Measurements from ENCODE around the gene ATG16L1.
"Not testable (repeated sequence)": the region's sequence is repeated elsewhere in the genome, so short reads cannot be mapped to it uniquely, and the experiment has no call there.

Gene ATG16L1

DNA sequence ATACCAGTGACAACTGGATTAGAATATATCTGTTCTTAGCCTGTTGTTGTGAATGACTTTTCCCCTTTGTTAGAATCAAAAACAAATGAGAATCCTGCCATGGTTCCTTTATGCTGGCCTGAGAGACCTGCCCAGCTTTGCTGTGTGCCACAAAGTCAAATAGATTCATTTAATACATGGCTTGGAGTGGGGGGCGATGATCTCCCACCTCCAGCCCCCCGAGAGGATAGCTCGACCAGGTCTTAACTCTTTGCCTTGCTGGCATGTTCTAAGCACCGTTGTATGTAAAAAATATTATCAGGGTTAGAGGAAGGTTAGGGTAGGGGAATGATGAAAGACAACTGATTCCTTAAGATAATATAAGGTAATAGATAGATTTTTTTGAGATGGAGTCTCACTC is 80.7 kb downstream of the ATG16L1 start:
- DNase-seq (ENCODE audit: low read depth): no peak

DNA sequence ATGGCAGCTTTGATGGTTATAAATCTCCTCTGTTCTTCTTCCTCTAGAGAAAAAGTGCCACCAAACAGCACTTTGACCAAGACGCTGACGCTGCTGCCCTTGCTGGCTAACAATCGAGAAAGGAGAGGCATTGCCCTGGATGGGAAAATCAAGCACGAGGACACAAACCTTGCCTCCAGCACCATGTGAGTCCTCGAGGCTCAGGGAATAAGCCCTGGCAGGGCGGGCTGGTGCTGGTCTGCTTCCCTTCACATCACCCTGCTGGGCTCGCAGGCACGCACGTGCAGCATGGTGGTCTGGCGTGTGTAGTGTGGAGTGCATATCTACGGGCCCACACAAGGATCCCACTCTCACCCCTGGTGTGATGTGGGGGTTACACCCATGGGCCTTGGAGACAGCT is 83.4 kb downstream of the ATG16L1 start:
- no peak for DNase-seq (ENCODE audit: low read depth)

DNA sequence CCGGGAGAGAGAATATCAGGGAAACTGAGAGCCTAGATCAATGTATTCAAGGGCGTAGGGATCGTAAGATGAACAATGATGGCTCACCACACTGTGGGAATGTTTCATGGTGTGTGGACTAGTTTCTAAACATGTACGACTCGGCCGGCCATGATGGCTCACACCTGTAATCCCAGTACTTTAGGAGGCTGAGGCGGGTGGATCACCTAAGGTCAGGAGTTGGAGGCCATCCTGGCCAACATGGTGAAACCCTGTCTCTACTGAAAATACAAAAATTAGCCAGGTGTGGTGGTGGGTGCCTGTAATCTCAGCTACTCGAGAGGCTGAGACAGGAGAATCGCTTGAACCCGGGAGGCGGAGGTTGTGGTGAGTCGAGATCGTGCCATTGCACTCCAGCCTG is 84.6 kb downstream of the ATG16L1 start:
- DNase-seq (ENCODE audit: low read depth): not testable (repeated sequence)

DNA sequence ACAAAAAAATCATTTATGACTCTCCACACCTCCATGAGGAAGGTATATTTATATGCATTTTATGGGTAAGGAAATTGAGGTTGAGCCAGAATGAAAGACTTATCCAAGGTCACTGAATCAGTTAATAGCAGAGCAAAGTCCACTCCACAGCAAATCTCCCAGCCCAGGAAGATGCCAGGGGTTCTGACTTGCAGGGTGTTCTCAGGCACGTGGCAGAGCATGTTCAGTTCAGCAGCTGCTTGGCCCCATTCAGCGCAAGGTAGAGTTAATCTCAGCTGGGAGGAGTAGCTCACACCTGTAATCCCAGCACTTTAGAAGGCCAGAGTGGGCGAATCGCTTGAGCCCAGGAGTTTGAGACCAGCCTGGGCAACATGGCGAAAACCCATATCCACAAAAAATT is 85.1 kb downstream of the ATG16L1 start:
- DNase-seq (ENCODE audit: low read depth): no peak

DNA sequence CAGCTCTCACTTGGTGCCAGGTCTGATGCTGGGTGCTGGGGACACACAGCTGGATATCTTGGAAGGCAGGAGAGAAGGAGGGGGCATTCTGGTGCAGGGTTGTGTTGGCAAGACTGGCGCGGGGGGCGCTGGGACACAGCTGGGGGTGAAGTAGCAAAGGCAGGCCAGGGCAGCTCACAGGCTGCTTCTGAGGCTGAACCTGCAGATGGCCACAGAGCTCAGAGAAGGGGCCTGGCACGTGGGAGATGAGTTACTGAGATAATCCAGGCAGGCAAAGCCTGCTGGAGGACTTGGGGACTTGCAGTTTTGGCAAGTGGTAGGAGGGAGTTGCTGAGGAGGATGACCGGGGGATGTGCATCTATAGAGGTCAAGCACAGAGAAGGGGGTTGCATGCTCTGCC is 86.6 kb downstream of the ATG16L1 start:
- no peak for DNase-seq (ENCODE audit: low read depth)

DNA sequence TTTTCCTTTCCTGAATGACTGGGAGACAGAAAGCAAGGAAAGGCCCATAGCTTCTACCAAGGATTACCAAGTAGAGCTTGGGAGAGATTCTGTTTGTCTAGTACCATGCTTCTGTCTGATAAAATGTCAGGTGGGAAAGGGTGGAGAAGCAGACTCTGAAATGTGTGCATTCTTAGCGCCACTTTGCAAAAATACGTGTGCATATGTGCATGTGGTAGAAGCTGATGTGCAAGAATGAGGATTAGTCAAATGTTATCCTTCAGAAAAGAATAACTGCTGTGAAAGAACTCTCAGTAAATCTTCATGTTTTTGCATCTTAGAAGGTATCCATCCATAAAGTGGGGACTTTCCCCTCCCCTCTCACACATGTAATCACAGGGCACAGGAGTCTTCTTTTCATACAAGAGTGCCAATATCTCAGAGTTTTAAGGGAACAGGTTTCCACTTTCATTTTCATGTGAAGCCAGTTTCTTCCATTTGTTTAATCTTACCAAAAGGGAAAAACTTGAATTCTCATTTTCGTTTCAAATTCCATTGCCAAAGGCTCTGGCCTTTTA is 87.4 kb downstream of the ATG16L1 start:
- no peak for DNase-seq (ENCODE audit: low read depth)

DNA sequence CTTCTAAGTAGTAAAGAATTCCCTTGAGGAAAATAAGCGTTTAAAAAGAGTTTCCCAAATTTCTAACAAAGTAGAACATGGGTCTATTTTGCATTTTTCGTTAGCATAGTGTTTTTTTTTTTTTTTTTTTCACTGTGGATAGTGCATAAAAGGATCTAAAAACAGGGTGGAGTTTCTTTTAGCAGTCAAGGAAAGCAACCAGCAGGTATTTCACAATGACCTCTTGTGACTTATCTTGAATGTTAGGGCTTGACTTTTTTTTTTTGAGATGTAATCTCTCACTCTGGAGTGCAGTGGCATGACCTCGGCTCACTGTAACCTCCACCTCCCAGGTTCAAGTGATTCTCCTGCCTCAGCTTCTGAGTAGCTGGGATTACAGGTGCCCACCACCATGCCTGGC is 88.0 kb downstream of the ATG16L1 start:
- no peak for DNase-seq (ENCODE audit: low read depth)

DNA sequence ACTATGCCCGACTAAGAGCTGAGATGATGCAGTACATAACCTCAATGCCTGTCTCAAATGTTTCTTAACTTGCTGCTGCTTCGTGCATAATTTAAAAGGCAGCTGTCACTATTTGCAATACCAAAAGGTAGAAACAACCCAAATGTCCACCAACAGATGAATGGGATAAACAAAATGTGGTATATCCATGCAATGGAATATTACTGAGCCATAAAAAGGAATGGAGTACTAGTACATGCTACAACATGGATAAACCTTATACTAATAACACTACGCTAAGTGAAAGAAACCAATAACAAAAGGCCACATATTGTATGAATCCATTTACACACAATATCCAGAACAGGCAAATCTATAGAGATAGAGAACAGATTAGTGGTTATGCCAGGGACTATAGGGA is 89.8 kb downstream of the ATG16L1 start:
- DNase-seq (ENCODE audit: low read depth): no peak

DNA sequence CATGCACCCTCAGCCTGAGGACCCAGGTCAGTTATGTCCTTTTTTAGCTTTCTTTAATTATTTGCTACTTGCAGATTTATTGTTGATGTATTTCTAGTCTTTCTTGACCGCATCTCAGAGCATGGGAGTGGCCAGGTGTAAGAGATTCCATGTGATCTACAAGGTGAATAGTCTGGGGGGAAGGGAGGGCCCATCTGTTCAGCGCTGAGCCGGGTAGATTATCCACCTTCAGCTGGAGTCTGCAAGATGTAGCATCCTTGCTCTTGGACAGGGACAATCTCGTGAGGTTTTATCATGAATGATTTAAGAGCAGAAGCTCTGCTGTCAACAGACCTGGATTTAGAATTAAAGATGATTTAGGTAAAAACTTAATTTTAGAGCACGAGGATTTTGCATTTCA is 90.8 kb downstream of the ATG16L1 start:
- no peak for DNase-seq (ENCODE audit: low read depth)

DNA sequence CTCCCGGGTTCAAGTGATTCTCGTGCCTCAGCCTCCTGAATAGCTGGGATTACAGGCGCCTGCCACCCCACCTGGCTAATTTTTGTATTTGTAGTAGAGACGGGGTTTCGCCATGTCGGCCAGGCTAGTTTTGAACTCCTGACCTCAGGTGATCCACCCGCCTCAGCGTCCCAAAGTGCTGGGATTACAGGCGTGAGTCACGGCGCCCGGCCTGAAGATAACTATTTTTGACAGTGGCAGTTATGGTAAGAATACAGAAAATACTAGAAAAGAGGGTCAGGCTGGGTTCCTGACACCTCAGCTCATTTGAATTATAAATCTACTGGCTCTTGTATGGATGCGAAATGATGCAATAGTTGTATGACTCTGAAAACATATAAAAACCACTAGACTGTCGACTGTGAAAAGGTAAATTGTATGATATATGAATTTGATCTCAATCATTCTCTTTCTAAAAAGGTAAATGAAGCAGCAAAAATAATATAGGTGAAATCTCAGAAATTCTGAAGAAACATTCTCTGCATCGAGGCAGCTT is 91.8 kb downstream of the ATG16L1 start:
- DNase-seq (ENCODE audit: low read depth): no peak
